Spleen (tissue), 11 donors: Measurements from ENCODE around the gene TEX53. TPM values are rescaled to one million over a fixed set of nuclear protein-coding genes. Genes with fewer than 3 reads are reported as not detected.

Experiments
- DNase-seq: peaks from one replicate; pipeline ENCODE4 v3.0.0-alpha.2; 2020
- H3K27ac ChIP-seq, 8 donors: fragments of 200-600 bp; sonication (generic) in 7 of 8; 1 replicate in 4 of 8; 2 replicates in 4 of 8; pipeline versions ENCODE4 v1.5.0 to v1.8.0; 2016 to 2021; ENCODE audit warnings: inconsistent platforms in 4 of 8, mild to moderate bottlenecking in 4 of 8, moderate library complexity in 1 of 8
- H3K27me3 ChIP-seq, 7 donors: fragments of 200-600 bp; sonication (generic) in 6 of 7; replicated peaks in 1 of 7; 1 replicate in 4 of 7; 2 replicates in 3 of 7; pipeline versions ENCODE4 v1.5.0 to v1.8.0; 2016 to 2021; ENCODE audit warnings: inconsistent platforms in 3 of 7, mild to moderate bottlenecking in 1 of 7
- H3K36me3 ChIP-seq, 6 donors: fragments of 200-600 bp; sonication (generic) in 5 of 6; 1 replicate in 4 of 6; 2 replicates in 2 of 6; pipeline versions ENCODE4 v1.5.0 to v1.8.0; 2016 to 2021; ENCODE audit warnings: inconsistent platforms in 2 of 6
- H3K4me1 ChIP-seq, 6 donors: fragments of 200-600 bp; sonication (generic) in 5 of 6; 1 replicate in 3 of 6; 2 replicates in 3 of 6; pipeline versions ENCODE4 v1.5.0 to v1.8.0; 2016 to 2021; ENCODE audit warnings: inconsistent platforms in 3 of 6
- H3K4me3 ChIP-seq, 8 donors: fragments of 200-600 bp; sonication (generic) in 7 of 8; 1 replicate in 4 of 8; 2 replicates in 4 of 8; pipeline versions ENCODE4 v1.5.0 to v1.8.0; 2016 to 2021; ENCODE audit warnings: inconsistent platforms in 4 of 8, mild to moderate bottlenecking in 4 of 8, moderate library complexity in 2 of 8
- H3K9me3 ChIP-seq, 8 donors: fragments of 200-600 bp; sonication (generic) in 7 of 8; 1 replicate in 4 of 8; 2 replicates in 4 of 8; pipeline versions ENCODE4 v1.5.0 to v1.8.0; 2016 to 2021; ENCODE audit warnings: inconsistent platforms in 4 of 8
- CTCF ChIP-seq, 11 experiments: fragments of 200-600 bp in 7 of 11; fragments of 450-650 bp in 4 of 11; sonication (generic) in 4 of 11; IDR thresholded peaks in 8 of 11; conservative IDR thresholded peaks in 3 of 11; 1 replicate in 7 of 11; 2 replicates in 4 of 11; pipeline versions ENCODE4 v1.4.0 to v1.8.0; 2016 to 2021; ENCODE audit warnings: antibody characterized with exemption in 11 of 11, inconsistent platforms in 4 of 11, mild to moderate bottlenecking in 1 of 11
- POLR2A ChIP-seq, 3 donors: fragments of 450-650 bp; IDR thresholded peaks; one replicate each; pipeline ENCODE4 v1.5.1; 2017; ENCODE audit warnings: antibody characterized with exemption in 3 of 3, mild to moderate bottlenecking in 1 of 3
- POLR2AphosphoS5 ChIP-seq, 3 donors: sonication (generic); formaldehyde crosslinking; IDR thresholded peaks; one replicate each; pipeline ENCODE4 v1.5.1; 2017; ENCODE audit warnings: antibody characterized with exemption in 3 of 3
- WGBS, 5 donors: extraction: QIAGEN DNeasy Blood & Tissue Kit in 3 of 5; methylation state at CpG; one replicate each; pipeline versions ENCODE4 v1.1.5 to v1.1.7; 2013 to 2018; 5-methylcytosine and 5-hydroxymethylcytosine counted together
- intact Hi-C: fragments of 100-400 bp; cut with DNase I; formaldehyde crosslinking; loops from one replicate; pipeline ENCODE4 v1.15.0; 2023; ENCODE audit warnings: low total_unique reads
- polyA plus RNA-seq, 3 donors: library from polyadenylated mRNA; stranded (reverse); fragments of 200-250 nt; gene quantifications; one replicate each; pipeline ENCODE4 v1.2.1, GENCODE V29; 2013
- total RNA-seq, 7 donors: library from RNA; depleted of rRNA in 3 of 7; stranded (reverse); fragments of >200 nt in 3 of 7; fragmentation: NEBNext Ultra II Directional in 4 of 7; extraction: Animal tissue kit (Norgen Biotek cat#: 25700) in 4 of 7; gene quantifications; one replicate each; pipeline versions ENCODE4 v1.1.0 to v1.2.1, GENCODE V29; 2016 to 2021
- donor health status: healthy with polysubstance abuse.
- donor health status: DM: no; HTN: no; CAD: no; lungs with moderate emphysema.
- donor health status: DM: no; HTN: no; CAD: no.
- donor health status: Bipolar disorder and iron deficiency.
- donor health status: healthy.
- donor health status: DM: no; HTN: no; CAD: no.
- donor health status: DM: yes; HTN: yes; CAD: no.

TEX53 gene
- total and polyA plus RNA-seq, 10 donors = not detected

DNA sequence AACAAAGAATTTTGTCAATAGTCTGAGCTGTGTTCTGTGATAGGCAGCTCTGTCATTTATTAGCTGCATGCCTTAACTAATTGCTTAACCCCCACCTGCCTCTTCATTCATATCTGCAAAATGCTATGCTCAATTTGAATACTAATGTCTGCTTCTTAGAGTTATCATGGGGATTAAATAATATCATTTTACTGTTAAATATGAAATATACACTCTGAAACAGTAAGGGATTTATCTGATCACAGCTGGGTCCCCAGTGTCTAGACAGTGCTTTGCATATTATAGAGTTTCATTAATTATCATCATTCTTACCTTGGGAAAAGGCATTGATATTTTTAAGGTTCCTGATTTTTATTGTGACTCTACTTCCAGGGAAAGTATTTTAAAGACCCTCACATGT, 12.4 kb upstream of the TEX53 start:
- H3K4me3 ChIP-seq = no peak overlapping the region
- intact Hi-C loops = no loop called here
- no peak for DNase-seq
- peaks cover 0 to 6% (median 0%) of the 10 kb centered on the region in 8 donors for H3K9me3 ChIP-seq
- TF ChIP-seq POLR2A (IDR thresholded peaks at IDR 0.05) = no peak
- TF ChIP-seq CTCF (IDR thresholded peaks at IDR 0.05 in 8 of 11, conservative IDR thresholded peaks at IDR 0.05 in 3 of 11) = no peak
- no peak for TF ChIP-seq POLR2AphosphoS5 (IDR thresholded peaks at IDR 0.05)
- H3K27ac ChIP-seq = no peak overlapping the region
- H3K36me3 ChIP-seq = no peaks in the 10 kb centered on the region
- no peaks in the 10 kb centered on the region for H3K4me1 ChIP-seq
- H3K27me3 ChIP-seq = no peaks in the 10 kb centered on the region

GRCh38 chr9:114668146-114668545, 10.5 kb upstream of the TEX53 start:
- no peak for DNase-seq
- H3K4me1 ChIP-seq = no peaks in the 10 kb centered on the region
- H3K27ac ChIP-seq = no peak overlapping the region
- no peaks in the 10 kb centered on the region for H3K27me3 ChIP-seq
- H3K4me3 ChIP-seq = no peak overlapping the region
- peaks cover 0 to 6% (median 0%) of the 10 kb centered on the region in 8 donors for H3K9me3 ChIP-seq
- intact Hi-C loops = no loop called here
- H3K36me3 ChIP-seq = no peaks in the 10 kb centered on the region
- TF ChIP-seq CTCF (IDR thresholded peaks at IDR 0.05 in 8 of 11, conservative IDR thresholded peaks at IDR 0.05 in 3 of 11) (no peak), POLR2AphosphoS5 (IDR thresholded peaks at IDR 0.05) (no peak), POLR2A (IDR thresholded peaks at IDR 0.05) (no peak)
- 76 to 85% (median 82%) methylated on average over 4 to 6 of the region's 6 CpGs for WGBS, 5 donors

DNA sequence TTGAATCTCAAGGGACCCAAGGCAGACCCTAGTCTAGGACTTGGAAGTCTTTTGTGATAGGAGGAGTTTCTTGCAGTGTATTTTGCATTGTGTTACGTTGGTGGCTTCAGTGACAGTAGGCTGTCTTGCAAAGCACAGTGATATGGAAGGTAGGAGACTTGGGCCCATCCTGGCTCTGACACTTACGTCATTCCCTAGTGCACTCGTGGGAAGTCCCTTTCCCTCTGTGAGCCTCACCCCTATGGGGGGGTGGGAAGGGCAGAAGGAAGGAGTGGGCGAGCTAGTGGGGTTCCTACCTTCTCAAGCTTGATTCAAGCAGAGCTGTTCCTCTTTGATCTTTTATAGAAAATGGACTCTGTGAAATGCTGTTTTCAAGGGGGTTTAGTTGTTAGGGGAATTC, 9.2 kb upstream of the TEX53 start:
- whole genome bisulfite sequencing, 5 donors = 47 to 54% (median 50%) methylated on average over 4 of the region's 4 CpGs
- TF ChIP-seq POLR2A (IDR thresholded peaks at IDR 0.05) = no peak
- TF ChIP-seq POLR2AphosphoS5 (IDR thresholded peaks at IDR 0.05) = no peak
- no peak for TF ChIP-seq CTCF (IDR thresholded peaks at IDR 0.05 in 8 of 11, conservative IDR thresholded peaks at IDR 0.05 in 3 of 11)
- Histone ChIP-seq H3K4me1 (peaks cover 0 to 5% (median 0%) of the 10 kb centered on the region in 6 donors), H3K9me3 (peaks cover 0 to 6% (median 0%) of the 10 kb centered on the region in 8 donors), H3K4me3 (no peak overlapping the region), H3K27me3 (peaks cover 0 to 9% (median 0%) of the 10 kb centered on the region in 7 donors), H3K27ac (no peak overlapping the region), H3K36me3 (no peaks in the 10 kb centered on the region)
- no peak for DNase-seq
- intact Hi-C loops = no loop called here

DNA sequence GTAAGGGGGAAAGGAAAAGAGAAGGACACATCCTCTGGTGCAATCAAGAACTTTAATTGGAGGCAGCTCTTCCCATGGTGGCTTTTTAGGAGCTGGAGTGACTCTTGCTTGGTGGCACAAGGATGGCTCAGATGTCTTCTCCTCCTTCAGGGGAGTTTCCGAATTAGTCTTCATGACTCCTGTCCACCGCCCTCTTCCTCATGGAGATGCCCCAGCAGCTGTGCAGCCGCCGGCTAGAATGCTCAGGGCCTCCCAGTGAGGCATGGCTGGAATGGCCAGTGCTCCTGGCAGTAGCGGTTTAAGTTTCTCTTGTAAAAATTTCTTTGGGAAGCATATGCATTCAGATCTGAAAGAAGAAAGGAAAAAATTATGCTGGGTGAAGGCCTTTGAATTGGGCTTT, 8.8 kb upstream of the TEX53 start:
- Histone ChIP-seq H3K9me3 (peaks cover 0 to 6% (median 0%) of the 10 kb centered on the region in 8 donors), H3K27ac (no peak overlapping the region), H3K27me3 (peaks cover 0 to 9% (median 0%) of the 10 kb centered on the region in 7 donors), H3K4me3 (no peak overlapping the region), H3K4me1 (peaks cover 0 to 8% (median 0%) of the 10 kb centered on the region in 6 donors), H3K36me3 (no peaks in the 10 kb centered on the region)
- 90 to 97% (median 96%) methylated on average over 5 of the region's 5 CpGs for WGBS, 5 donors
- DNase-seq = no peak
- intact Hi-C loops = no loop called here
- no peak for TF ChIP-seq POLR2AphosphoS5 (IDR thresholded peaks at IDR 0.05)
- no peak for TF ChIP-seq CTCF (IDR thresholded peaks at IDR 0.05 in 8 of 11, conservative IDR thresholded peaks at IDR 0.05 in 3 of 11)
- TF ChIP-seq POLR2A (IDR thresholded peaks at IDR 0.05) = no peak
